IPS-NIHi11 (cell line): ENCODE data around the gene PRDM16.
"Not testable (repeated sequence)": the region's sequence is repeated elsewhere in the genome, so short reads cannot be mapped to it uniquely, and the experiment has no call there.

Source experiments
- DNase-seq: peaks from one replicate; pipeline ENCODE4 v3.0.0; 2012; ENCODE audit warnings: mixed read lengths, low spot score

PRDM16 gene

GRCh38 chr1:3163356-3163755 is 94.4 kb downstream of the PRDM16 start:
- DNase-seq = no peak

- DNase-seq = no peak
These were observed 95.7 kb downstream of the PRDM16 start for GRCh38 chr1:3164671-3165070.

- not testable (repeated sequence) for DNase-seq
These were observed 96.2 kb downstream of the PRDM16 start for GRCh38 chr1:3165189-3165588.

GRCh38 chr1:3166206-3166918 is 97.4 kb downstream of the PRDM16 start:
- DNase-seq = no peak

- no peak for DNase-seq
These were observed 98.3 kb downstream of the PRDM16 start for GRCh38 chr1:3167255-3167654.

GRCh38 chr1:3168678-3169077 is 99.7 kb downstream of the PRDM16 start:
- no peak for DNase-seq

GRCh38 chr1:3169665-3170356 is 100.8 kb downstream of the PRDM16 start:
- DNase-seq = no peak

- DNase-seq = peak; percentile 75
These were observed 101.8 kb downstream of the PRDM16 start for GRCh38 chr1:3170561-3171453.

GRCh38 chr1:3171761-3172160 is 102.8 kb downstream of the PRDM16 start:
- no peak for DNase-seq

GRCh38 chr1:3172431-3173380 is 103.7 kb downstream of the PRDM16 start:
- no peak for DNase-seq

GRCh38 chr1:3173381-3173980 is 104.5 kb downstream of the PRDM16 start:
- no peak for DNase-seq

- DNase-seq = no peak
These were observed 105.7 kb downstream of the PRDM16 start for GRCh38 chr1:3174487-3175247.

- DNase-seq = no peak
These were observed 106.5 kb downstream of the PRDM16 start for GRCh38 chr1:3175486-3175885.

- no peak for DNase-seq
These were observed 107.0 kb downstream of the PRDM16 start for GRCh38 chr1:3176028-3176427.

- DNase-seq = no peak
These were observed 107.8 kb downstream of the PRDM16 start for GRCh38 chr1:3176820-3177219.

GRCh38 chr1:3178279-3178678 is 109.3 kb downstream of the PRDM16 start:
- DNase-seq = no peak

- no peak for DNase-seq
These were observed 110.5 kb downstream of the PRDM16 start for GRCh38 chr1:3179471-3179870.

GRCh38 chr1:3180915-3181314 is 111.9 kb downstream of the PRDM16 start:
- DNase-seq = no peak

- no peak for DNase-seq
These were observed 113.0 kb downstream of the PRDM16 start for GRCh38 chr1:3181956-3182355.

- DNase-seq = no peak
These were observed 114.4 kb downstream of the PRDM16 start for GRCh38 chr1:3183411-3183810.
